GM12874 (cell line): ENCODE measurements around the gene CBL.

ENCODE experiments used
- TF ChIP-seq, protein P1 (sequence below): IDR thresholded peaks from 2 replicates; pipeline ENCODE4 v1.5.1; 2011; ENCODE audit warnings: low read depth, mild to moderate bottlenecking, control low read depth, low read length, moderate library complexity; ENCODE audit not compliant: insufficient read depth

The CBL gene

DNA sequence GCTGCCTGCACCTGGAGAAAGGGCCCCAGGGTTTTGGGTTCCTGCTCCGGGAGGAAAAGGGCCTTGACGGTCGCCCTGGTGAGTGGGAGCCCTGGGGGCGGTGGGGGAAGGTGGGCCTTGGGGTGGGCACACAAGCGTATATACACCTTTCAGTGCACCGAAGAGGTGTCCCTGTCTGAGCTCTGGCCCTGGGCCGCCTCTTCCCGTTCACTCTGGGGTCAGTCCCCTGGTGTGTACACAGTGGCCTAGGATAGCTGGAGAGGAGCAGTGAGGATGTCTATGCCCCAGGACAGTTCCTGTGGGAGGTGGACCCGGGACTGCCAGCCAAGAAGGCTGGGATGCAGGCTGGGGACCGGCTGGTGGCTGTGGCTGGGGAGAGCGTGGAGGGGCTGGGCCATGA, 18.1 kb upstream of the CBL start:
- TF ChIP-seq, protein P1, sequence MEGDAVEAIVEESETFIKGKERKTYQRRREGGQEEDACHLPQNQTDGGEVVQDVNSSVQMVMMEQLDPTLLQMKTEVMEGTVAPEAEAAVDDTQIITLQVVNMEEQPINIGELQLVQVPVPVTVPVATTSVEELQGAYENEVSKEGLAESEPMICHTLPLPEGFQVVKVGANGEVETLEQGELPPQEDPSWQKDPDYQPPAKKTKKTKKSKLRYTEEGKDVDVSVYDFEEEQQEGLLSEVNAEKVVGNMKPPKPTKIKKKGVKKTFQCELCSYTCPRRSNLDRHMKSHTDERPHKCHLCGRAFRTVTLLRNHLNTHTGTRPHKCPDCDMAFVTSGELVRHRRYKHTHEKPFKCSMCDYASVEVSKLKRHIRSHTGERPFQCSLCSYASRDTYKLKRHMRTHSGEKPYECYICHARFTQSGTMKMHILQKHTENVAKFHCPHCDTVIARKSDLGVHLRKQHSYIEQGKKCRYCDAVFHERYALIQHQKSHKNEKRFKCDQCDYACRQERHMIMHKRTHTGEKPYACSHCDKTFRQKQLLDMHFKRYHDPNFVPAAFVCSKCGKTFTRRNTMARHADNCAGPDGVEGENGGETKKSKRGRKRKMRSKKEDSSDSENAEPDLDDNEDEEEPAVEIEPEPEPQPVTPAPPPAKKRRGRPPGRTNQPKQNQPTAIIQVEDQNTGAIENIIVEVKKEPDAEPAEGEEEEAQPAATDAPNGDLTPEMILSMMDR: no peak

DNA sequence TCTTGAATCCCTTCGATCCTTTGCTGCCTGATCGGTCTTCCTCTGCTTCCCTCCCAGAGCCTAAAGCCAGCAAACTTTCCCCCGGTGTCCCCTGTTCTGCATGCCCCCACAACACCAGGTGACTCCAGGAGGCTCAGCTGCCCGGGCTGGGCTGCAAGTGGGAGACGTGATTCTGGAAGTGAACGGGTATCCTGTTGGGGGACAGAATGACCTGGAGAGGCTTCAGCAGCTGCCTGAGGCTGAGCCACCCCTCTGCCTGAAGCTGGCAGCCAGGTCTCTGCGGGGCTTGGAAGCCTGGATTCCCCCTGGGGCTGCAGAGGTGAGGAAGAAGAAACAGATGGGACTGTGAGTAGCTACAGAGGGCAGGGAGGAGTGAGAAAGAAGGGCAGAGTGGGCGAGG, 17.3 kb upstream of the CBL start:
- TF ChIP-seq, protein P1: no peak

DNA sequence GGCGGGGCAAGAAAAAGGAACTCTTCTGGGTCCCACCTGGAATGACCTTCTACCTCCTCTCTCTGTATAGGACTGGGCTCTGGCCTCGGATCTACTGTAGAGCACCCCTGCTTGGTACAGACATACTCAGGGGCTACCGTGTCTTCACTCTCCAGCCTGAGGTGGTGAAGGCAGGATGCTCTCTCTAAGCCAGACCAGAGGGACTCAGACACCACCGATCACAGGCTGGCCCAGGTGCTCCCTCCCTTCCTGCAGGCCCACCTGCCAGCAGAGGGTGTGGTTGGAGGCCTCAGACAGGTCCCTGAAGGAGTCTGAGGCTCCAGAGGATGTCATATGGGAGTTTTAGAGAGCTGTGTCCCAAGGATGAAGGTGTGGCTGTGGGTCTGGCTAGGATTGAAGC, 16.7 kb upstream of the CBL start:
- TF ChIP-seq, protein P1: no peak

DNA sequence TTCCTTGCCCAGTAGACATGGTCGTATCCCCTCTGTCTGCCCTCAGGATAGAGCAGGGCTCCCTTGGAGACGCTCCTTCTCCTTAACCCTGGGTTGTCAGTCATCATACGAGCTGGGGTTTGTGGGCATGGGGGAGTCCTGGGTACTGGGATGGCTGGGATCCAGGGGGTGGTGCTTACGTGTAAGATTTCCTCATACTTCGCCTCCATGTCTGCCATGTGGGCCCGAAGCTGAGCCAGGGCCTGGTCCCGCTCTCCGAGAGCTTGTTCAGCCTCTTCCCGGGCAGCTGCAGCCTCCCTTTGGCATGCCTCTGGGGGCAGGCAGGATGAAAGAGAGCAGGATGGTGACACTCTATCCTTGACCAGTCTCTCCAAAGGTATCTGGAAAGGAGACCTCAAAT, 15.6 kb upstream of the CBL start:
- TF ChIP-seq, protein P1: no peak

DNA sequence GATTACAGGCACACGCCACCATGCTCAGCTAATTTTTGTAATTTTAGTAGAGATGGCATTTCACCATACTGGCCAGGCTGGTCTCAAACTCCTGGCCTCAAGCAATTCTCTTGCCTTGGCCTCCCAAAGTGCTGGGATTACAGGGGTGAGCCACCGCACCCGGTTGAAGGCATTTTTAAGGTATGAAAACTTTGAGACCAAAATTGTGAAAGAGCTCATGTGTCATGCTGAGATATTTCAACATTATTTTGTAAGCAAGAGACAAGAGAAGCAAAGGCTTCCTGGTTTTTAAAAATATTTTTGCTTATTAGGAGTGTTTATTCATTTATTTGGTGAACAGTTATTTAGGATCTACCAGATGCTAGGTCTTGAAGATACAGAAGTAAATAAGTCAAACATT, 14.0 kb upstream of the CBL start:
- TF ChIP-seq, protein P1: no peak

DNA sequence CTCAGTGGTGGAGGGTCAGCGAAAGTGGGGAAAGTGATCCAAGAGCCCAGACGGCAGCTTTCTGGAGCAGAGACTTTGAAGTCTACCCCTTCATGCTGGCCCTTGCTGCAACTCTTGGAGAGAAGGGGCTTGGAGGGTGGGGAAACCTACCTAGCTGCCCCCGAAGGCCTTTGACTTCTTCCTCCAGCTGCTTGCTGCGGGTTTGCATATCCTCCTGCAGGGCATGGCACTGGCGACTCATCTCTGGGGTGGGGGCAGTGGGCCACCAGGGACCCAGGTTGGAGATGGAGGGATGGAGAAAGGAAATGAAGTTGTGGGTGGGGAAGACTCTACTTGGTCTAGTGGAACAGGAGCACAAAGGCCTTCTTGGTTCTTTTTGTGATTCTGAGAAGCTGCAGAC, 13.1 kb upstream of the CBL start:
- TF ChIP-seq, protein P1: no peak

DNA sequence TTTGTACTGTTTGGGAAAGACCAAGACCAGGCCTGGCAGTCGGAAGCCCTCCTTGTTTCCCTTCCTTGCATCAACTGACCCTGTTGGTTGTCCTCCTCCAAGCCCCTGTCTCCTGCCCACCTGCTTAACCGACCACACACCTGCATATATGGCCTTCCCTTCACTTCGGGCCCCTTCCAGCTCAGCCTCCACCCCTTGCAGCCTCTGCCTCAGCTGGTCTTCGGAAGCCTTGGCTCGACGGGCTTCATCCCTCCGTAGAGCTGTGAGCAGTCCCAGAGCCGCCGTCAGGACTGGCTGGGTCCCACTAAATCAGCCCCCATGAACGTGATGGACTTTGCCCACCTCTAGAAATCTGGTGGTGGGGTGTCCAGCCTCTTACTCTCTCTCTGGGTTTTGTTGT, 12.5 kb upstream of the CBL start:
- TF ChIP-seq, protein P1: no peak
